PC-3 (cell line): ENCODE results near the gene SOX18. TPM values are rescaled to one million over a fixed set of nuclear protein-coding genes. Genes with fewer than 3 reads are reported as not detected.

Experiments used
- ATAC-seq: fragments of 200-7000 bp; cut with Tn5 transposase; 2 replicates; pipeline ENCODE4 v1.9.1; 2020; ENCODE audit warnings: mild to moderate bottlenecking, moderate library complexity
- BruUV-seq: library from RNA; stranded (reverse); fragments of 400-500 nt; replicated peaks from 2 replicates; lab custom pipeline; 2021; lab: Mats Ljungman, UMichigan
- CTCF ChIA-PET: fragments of 300-600 bp; sonication (Branson Sonifier 250); formaldehyde crosslinking; loops from one replicate; lab custom pipeline; 2022; ENCODE audit warnings: antibody characterized with exemption; lab: Charles Lee
- POLR2A ChIA-PET: fragments of 300-600 bp; sonication (Branson Sonifier 250); formaldehyde crosslinking; loops from one replicate; lab custom pipeline; 2022; ENCODE audit warnings: antibody characterized with exemption; ENCODE audit not compliant: unreplicated experiment; lab: Charles Lee
- DNase-seq: peaks from one replicate; pipeline ENCODE4 v3.0.0-alpha.2; 2015
- H2AFZ ChIP-seq: fragments of 300-600 bp; sonication (generic); 2 replicates; pipeline ENCODE4 v1.6.0; 2016; ENCODE audit warnings: antibody characterized with exemption, low read length
- H3F3A ChIP-seq: fragments of 300-600 bp; sonication (generic); one replicate; pipeline ENCODE4 v1.6.0; 2017; ENCODE audit warnings: antibody characterized with exemption, low read length, control low read depth, mild to moderate bottlenecking; ENCODE audit not compliant: unreplicated experiment
- H3K27ac ChIP-seq: fragments of 300-600 bp; sonication (generic); 2 replicates; pipeline ENCODE4 v1.5.1; 2016; ENCODE audit warnings: mild to moderate bottlenecking, low read length
- H3K27me3 ChIP-seq: fragments of 300-600 bp; sonication (generic); 2 replicates; pipeline ENCODE4 v1.6.1; 2016; ENCODE audit warnings: low read length, mixed read lengths
- H3K36me3 ChIP-seq: fragments of 300-600 bp; sonication (generic); 2 replicates; pipeline ENCODE4 v1.6.1; 2016; ENCODE audit warnings: low read depth, mixed run types, low read length, mixed read lengths
- H3K4me1 ChIP-seq: fragments of 300-600 bp; sonication (generic); 2 replicates; pipeline ENCODE4 v1.5.1; 2016; ENCODE audit warnings: low read length; ENCODE audit not compliant: insufficient read depth
- H3K4me2 ChIP-seq: fragments of 300-600 bp; sonication (generic); 2 replicates; pipeline ENCODE4 v1.6.0; 2016; ENCODE audit warnings: low read length
- H3K4me3 ChIP-seq: fragments of 300-600 bp; sonication (generic); 2 replicates; pipeline ENCODE4 v1.5.1; 2016; ENCODE audit warnings: mild to moderate bottlenecking, low read length, mixed read lengths
- H3K79me2 ChIP-seq: fragments of 300-600 bp; sonication (generic); 2 replicates; pipeline ENCODE4 v1.6.1; 2017; ENCODE audit warnings: low read length, mixed read lengths
- H3K9ac ChIP-seq: fragments of 300-600 bp; sonication (generic); 2 replicates; pipeline ENCODE4 v1.6.0; 2016; ENCODE audit warnings: mild to moderate bottlenecking, low read length
- H3K9me2 ChIP-seq: fragments of 300-600 bp; sonication (generic); replicated peaks from 2 replicates; pipeline ENCODE4 v1.6.1; 2016; ENCODE audit warnings: mixed run types, low read length, mixed read lengths
- H3K9me3 ChIP-seq: fragments of 300-600 bp; sonication (generic); 2 replicates; pipeline ENCODE4 v1.6.1; 2016; ENCODE audit warnings: low read length, mixed read lengths
- H4K20me1 ChIP-seq: fragments of 300-600 bp; sonication (generic); 2 replicates; pipeline ENCODE4 v1.6.1; 2016; ENCODE audit warnings: low read length, mixed read lengths
- EZH2 ChIP-seq: fragments of 300-600 bp; sonication (generic); IDR thresholded peaks from one replicate; pipeline ENCODE4 v1.6.1; 2017; ENCODE audit warnings: antibody characterized with exemption, mild to moderate bottlenecking, low read length; ENCODE audit not compliant: unreplicated experiment
- EZH2phosphoT487 ChIP-seq: fragments of 300-600 bp; sonication (generic); IDR thresholded peaks from 2 replicates; pipeline ENCODE4 v1.6.1; 2018; ENCODE audit warnings: mild to moderate bottlenecking, antibody characterized with exemption, low read length, borderline replicate concordance
- intact Hi-C: fragments of 100-400 bp; cut with micrococcal nuclease; formaldehyde crosslinking; loops from 2 replicates; pipeline ENCODE4 v1.9.0; 2023
- total RNA-seq: library from RNA; depleted of rRNA; stranded (reverse); fragments of >200 nt; gene quantifications from 2 replicates; pipeline ENCODE4 v1.2.3, GENCODE V29; 2014
- TF ChIP-seq, protein P1 (sequence below): fragments of 300-600 bp; sonication (generic); conservative IDR thresholded peaks from 2 replicates; pipeline ENCODE4 v1.5.1; 2017; ENCODE audit warnings: antibody characterized with exemption, low read depth, mild to moderate bottlenecking, low read length

The SOX18 gene
- total RNA-seq, 1 experiment from 2014 or later, result 1.5 TPM

DNA sequence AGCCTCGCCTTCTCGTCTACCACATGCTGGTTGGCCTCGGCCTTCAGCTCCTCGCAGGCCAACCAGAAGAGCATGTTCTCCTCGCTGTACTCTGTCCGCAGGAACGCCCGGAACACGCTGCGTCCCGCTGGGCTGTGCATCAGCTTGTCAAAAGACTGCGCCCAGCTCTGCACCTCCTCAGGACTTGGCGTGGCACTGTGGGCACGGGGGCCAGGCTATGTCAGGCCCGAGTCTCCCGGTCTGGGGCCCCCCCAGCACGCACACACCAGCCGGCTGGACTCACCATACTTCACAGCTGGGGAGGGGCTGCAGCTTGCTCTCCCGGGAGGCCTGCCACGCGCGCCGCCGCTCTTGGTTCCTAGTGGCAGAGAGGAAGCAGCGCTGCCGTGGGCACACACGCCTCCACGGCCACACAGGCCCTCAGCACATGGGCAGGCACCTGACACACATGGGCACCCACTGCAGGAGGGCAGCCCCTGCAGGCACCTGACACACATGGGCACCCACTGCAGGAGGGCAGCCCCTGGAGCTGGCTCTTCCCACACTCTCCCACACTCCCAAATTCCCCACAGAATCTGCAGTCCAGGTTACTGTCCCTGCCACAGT lies 24.8 kb upstream of the SOX18 start:
- H3K36me3 ChIP-seq, result no peaks in the 10 kb centered on the region
- no peak overlapping the region for H3K27ac ChIP-seq
- ChIA-PET POLR2A (no interaction called here), CTCF (no interaction called here)
- no TSS peak for BruUV-seq
- TF ChIP-seq EZH2 (no peak), EZH2phosphoT487 (no peak)
- TF ChIP-seq, protein P1, sequence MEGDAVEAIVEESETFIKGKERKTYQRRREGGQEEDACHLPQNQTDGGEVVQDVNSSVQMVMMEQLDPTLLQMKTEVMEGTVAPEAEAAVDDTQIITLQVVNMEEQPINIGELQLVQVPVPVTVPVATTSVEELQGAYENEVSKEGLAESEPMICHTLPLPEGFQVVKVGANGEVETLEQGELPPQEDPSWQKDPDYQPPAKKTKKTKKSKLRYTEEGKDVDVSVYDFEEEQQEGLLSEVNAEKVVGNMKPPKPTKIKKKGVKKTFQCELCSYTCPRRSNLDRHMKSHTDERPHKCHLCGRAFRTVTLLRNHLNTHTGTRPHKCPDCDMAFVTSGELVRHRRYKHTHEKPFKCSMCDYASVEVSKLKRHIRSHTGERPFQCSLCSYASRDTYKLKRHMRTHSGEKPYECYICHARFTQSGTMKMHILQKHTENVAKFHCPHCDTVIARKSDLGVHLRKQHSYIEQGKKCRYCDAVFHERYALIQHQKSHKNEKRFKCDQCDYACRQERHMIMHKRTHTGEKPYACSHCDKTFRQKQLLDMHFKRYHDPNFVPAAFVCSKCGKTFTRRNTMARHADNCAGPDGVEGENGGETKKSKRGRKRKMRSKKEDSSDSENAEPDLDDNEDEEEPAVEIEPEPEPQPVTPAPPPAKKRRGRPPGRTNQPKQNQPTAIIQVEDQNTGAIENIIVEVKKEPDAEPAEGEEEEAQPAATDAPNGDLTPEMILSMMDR, result no peak
- intact Hi-C loops, result no loop called here
- DNase-seq (no peak), ATAC-seq (no peak)
- H3K9me3 ChIP-seq, result no peaks in the 10 kb centered on the region
- no peaks in the 10 kb centered on the region for H3K27me3 ChIP-seq
- no peaks in the 10 kb centered on the region for H3K9me2 ChIP-seq
- H3K79me2 ChIP-seq, result peaks cover 17% of the 10 kb centered on the region
- H3K4me2 ChIP-seq, result no peak overlapping the region
- H3K4me1 ChIP-seq, result peaks cover 13% of the 10 kb centered on the region
- H3K4me3 ChIP-seq, result no peak overlapping the region
- H3F3A ChIP-seq, result no peaks in the 10 kb centered on the region
- H2AFZ ChIP-seq, result no peak overlapping the region
- no peak overlapping the region for H3K9ac ChIP-seq
- no peaks in the 10 kb centered on the region for H4K20me1 ChIP-seq

DNA sequence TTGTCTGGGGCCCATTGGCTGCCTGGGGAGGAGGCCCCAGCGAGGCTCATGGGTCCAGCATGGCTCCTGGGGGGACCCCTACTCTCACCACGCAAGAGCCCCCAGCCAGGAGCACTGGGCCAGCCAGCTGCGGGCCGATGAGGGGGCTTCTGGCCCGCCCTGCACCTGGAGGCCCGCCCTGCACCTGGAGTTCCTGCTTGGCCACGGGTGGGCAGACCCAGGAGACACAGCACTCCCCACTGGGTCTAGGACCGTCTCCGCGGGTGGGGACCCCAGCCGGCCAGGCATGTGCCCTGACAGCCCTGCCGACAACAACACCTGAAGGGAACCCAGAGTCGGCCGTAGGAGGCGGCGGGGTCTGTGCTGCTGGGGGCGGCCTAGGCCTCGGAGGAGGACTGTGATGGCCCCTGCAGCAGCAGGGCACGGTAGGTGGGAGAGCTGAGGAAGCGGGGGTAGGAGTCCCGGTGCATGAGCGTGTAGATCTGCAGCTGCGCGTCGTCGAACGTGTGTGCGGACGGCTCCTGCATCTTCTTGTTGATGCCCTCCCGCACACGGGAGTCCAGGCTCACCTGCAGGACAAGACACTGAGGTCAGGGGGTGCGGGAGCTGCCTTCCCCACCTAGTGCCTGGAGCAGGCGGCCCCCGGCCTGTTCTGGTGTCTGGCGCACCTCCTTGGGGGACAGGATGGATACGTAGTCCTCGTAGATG lies 24.2 kb upstream of the SOX18 start:
- intact Hi-C loops, result no loop called here
- H3K9ac ChIP-seq, result no peak overlapping the region
- H3K4me1 ChIP-seq, result peaks cover 8% of the 10 kb centered on the region
- no peaks in the 10 kb centered on the region for H3K36me3 ChIP-seq
- no peaks in the 10 kb centered on the region for H3F3A ChIP-seq
- no peaks in the 10 kb centered on the region for H4K20me1 ChIP-seq
- BruUV-seq, result no TSS peak
- H3K79me2 ChIP-seq, result peaks cover 10% of the 10 kb centered on the region
- no peak overlapping the region for H3K4me3 ChIP-seq
- H3K4me2 ChIP-seq, result no peak overlapping the region
- H3K27me3 ChIP-seq, result no peaks in the 10 kb centered on the region
- H3K27ac ChIP-seq, result no peak overlapping the region
- ATAC-seq (no peak), DNase-seq (no peak)
- no peak overlapping the region for H2AFZ ChIP-seq
- H3K9me2 ChIP-seq, result no peaks in the 10 kb centered on the region
- ChIA-PET CTCF (no interaction called here), POLR2A (no interaction called here)
- H3K9me3 ChIP-seq, result no peaks in the 10 kb centered on the region
- TF ChIP-seq EZH2, result no peak
- TF ChIP-seq EZH2phosphoT487, result no peak
- TF ChIP-seq, protein P1, result no peak

DNA sequence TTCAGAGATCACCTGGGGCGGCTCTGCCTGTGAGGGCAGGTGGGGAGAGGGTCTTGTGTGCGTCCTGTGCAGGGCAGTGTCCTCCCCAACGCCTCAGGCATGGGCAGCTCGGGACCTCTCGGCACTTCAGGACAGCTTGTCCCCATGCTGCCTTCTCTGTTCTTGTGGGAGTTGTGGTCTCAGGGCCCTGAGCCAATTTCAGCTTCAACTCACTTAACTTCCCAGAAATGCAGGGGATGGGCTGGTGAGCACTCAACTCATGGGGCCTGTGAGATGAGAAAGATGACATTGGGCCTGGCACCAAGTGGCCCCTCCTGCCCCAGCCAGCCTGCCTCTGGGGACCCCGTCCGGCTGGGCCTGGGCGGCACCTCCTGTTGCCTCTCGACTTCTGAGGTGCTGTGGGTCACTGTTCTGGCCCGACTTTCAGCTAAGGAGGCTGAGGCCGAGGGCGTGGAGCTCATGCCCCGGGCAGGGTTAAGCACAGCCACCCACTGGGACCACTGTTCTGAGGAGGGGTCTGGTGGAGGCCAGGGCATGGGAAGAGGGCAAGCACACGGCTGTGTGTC lies 23.1 kb upstream of the SOX18 start:
- Histone ChIP-seq H3K4me1 (no peaks in the 10 kb centered on the region), H3K9me3 (no peaks in the 10 kb centered on the region), H3K4me2 (no peak overlapping the region), H3K4me3 (no peak overlapping the region), H3K27ac (no peak overlapping the region), H3K27me3 (no peaks in the 10 kb centered on the region), H3F3A (no peaks in the 10 kb centered on the region), H4K20me1 (no peaks in the 10 kb centered on the region), H3K36me3 (no peaks in the 10 kb centered on the region), H3K79me2 (no peaks in the 10 kb centered on the region), H2AFZ (no peak overlapping the region), H3K9ac (no peak overlapping the region), H3K9me2 (no peaks in the 10 kb centered on the region)
- DNase-seq (no peak), ATAC-seq (no peak)
- TF ChIP-seq EZH2phosphoT487, result no peak
- no peak for TF ChIP-seq EZH2
- TF ChIP-seq, protein P1, result no peak
- POLR2A ChIA-PET, result no interaction called here
- CTCF ChIA-PET, result no interaction called here
- intact Hi-C loops, result no loop called here
- no TSS peak for BruUV-seq
